Sciatic nerve (tissue), 2 donors: ENCODE data around the gene PPP1R15B. TPM values are rescaled to one million over a fixed set of nuclear protein-coding genes. Genes with fewer than 3 reads are reported as not detected.

ENCODE experiments used
- ATAC-seq: fragments of 200-7000 bp; cut with Tn5 transposase; one replicate; pipeline ENCODE4 v1.9.1; 2020; ENCODE audit warnings: mild to moderate bottlenecking, moderate library complexity
- DNase-seq: peaks from one replicate; pipeline ENCODE4 v3.0.0-alpha.2; 2020; ENCODE audit warnings: low spot score
- intact Hi-C: fragments of 100-400 bp; cut with DNase I; formaldehyde crosslinking; loops from one replicate; pipeline ENCODE4 v1.14.2; 2022
- total RNA-seq: library from RNA; stranded (reverse); fragmentation: NEBNext Ultra II Directional; extraction: Animal tissue kit (Norgen Biotek cat#: 25700); gene quantifications from one replicate; pipeline ENCODE4 v1.2.1, GENCODE V29; 2021
- donor health status: DM: no; HTN: no; CAD: no.
- donor health status: DM: no; HTN: no; CAD: no.

The PPP1R15B gene
- total RNA-seq, 1 donor from 2014 or later, result 38.7 TPM

DNA sequence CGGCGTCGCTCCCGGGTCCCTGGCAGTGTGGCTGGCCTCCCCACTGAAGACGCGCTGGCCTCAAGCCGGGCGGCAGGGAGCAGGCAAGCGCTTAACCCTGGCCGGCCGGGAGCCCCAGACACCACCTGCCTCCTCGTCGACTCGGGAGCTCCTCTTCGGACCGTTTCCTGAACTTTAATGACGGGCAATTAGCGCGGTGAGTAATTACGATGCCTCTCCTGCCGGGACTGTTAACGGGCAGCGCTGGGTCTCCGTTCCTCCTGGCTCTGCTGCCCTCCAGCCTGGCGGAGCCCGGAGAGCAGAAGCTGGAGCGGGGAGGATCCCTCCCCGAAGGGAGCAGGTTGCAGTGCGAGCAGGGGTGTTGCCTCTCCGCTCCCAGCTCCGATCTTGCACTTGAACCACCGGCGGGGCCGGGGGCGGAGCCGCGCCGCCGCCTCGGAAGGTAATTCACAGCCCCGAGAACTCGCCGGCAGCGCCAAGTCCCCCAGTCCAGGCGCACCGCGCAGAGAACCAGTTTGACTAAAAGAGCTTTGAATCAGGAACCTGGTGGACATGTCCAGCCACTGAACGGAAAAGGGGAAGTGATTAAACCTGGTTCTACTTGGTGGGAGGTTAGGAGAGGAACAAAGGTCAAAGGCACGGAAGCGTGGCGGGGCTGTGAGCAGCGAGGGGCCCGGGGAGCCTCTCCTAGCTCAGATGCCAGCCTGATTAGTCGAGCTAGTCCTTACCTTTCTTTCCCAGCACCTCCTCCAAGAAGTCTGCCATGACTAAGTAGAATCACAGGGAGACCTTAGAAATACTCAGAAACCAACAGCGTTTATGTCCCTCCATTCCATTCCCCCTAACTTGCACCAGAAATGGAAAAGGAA is 33.6 kb downstream of the PPP1R15B start:
- intact Hi-C loops, result no loop called here

GRCh38 chr1:204376919-204377799 is 34.5 kb downstream of the PPP1R15B start:
- peak; percentile 55 for ATAC-seq
- DNase-seq, result no peak
- intact Hi-C loops, result no loop called here

More for the DNA sequence above, 33.6 kb downstream of the PPP1R15B start:
- DNase-seq, result no peak
- peak; percentile 60 for ATAC-seq

- ATAC-seq (no peak), DNase-seq (no peak)
- intact Hi-C loops, result no loop called here
Observed at GRCh38 chr1:204376465-204376864, 35.2 kb downstream of the PPP1R15B start.

- intact Hi-C loops, result no loop called here
Observed at GRCh38 chr1:204373911-204374310, 37.7 kb downstream of the PPP1R15B start.

DNA sequence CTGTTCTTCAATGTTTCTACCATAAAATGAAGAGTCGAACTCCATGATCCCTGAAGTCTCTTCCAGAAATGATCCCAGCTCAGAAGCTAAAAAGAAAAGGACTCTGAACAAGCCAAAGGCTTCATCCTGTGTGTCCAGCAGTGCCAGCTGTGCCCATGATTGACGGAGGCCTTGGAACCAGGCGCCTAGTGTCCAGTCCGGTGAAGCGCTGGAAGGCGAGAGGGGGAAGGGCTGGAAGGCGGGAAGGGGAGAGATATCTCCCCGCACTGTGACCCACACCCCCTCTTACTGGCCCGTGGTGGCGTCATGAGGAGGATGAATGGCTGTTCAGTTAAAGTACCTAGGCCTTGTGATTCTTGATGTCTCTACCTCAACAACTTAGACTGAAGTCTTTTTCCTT is 41.4 kb downstream of the PPP1R15B start:
- DNase-seq (no peak), ATAC-seq (no peak)
- intact Hi-C loops, result no loop called here

More at GRCh38 chr1:204373911-204374310, 37.7 kb downstream of the PPP1R15B start:
- DNase-seq, result no peak
- no peak for ATAC-seq

DNA sequence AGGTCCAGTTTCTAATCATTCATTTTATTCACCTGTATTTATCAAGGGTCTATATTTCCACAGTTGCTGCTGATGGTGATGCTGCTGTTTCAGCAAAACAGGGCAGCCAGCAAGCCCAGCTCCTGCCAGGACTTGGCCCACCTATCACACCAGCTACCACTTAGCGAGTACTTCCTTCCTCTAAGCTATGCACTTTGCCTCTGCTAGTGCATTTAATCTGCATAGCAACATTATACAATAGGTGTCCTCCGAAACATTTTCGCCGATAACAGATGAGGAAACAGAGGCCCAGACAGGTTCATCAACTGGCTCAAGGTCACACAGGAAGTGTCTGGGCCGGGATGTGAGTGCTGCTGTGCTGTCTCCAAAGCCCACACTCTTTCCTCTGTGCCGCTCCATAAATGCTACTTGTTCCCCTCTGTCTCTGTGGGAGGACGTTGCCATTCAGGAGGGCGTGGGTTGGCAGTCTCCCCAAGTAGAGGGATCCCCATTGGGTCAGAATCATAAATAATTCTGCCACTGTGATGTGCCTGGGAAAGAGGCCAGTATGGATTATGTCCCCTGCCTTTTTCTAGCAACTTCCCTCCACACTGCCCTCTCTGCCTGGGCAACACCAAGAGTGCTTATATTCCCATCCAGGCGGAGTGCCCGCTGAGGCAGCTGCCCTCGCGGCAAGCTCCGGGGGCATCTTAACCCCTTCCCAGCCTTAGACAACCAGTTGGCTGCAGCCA is 42.5 kb downstream of the PPP1R15B start:
- ATAC-seq (peak; percentile 31), DNase-seq (no peak)
- intact Hi-C loops, result loop anchor here (1.0 kb wide), 1 partner anchor 29 kb away; no protein-coding TSS in a partner anchor

GRCh38 chr1:204367956-204368355 is 43.7 kb downstream of the PPP1R15B start:
- no peak for DNase-seq
- intact Hi-C loops, result no loop called here
- no peak for ATAC-seq

- intact Hi-C loops, result no loop called here
- no peak for ATAC-seq
- no peak for DNase-seq
Observed at GRCh38 chr1:204367193-204367858, 44.3 kb downstream of the PPP1R15B start.

DNA sequence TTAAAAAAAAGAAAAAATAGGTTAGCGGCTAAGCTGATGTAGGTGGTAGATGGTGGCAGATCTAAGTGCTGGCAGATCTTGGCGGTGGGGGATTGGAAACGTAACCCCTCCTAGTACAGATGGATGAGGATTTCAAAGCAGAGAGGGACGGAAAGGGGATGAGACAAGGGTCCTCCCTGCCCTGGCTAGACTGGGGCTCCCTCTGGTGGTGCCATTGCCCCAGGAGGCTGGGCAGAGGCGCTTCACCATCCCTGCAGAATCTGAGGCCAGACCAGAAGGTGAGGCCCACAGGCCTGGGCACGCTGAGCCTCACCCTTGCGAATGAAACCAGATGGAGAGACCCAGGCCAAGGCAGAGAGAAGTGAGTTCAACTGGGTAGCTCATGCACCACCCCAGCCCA is 44.9 kb downstream of the PPP1R15B start:
- DNase-seq, result no peak
- intact Hi-C loops, result no loop called here
- ATAC-seq, result no peak

GRCh38 chr1:204363335-204364114 is 48.1 kb downstream of the PPP1R15B start:
- intact Hi-C loops, result loop anchor here (5.0 kb wide), 2 partner anchors 146 to 201 kb away; no protein-coding TSS in a partner anchor
- peak; percentile 77 for ATAC-seq

DNA sequence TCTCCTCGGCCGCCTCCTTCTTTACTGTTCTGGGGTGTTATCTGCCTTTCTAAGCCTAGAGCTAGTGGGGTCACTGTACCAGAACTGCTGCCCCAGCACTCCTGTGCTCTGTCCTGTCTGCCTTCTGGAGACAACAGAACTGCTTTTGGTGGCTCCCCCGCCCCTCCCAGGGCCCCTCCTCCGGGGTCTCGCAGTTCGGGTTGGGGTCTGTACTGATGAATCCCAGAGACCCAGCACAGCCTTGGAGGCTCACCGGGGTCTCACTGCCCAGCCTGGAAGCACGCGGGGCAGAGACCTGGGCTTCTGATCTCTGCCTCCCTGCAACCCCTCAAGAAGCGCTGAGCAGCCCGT is 48.7 kb downstream of the PPP1R15B start:
- intact Hi-C loops, result loop anchor here (5.0 kb wide), 2 partner anchors 146 to 201 kb away; no protein-coding TSS in a partner anchor
- peak; percentile 30 for ATAC-seq

More at GRCh38 chr1:204363335-204364114, 48.1 kb downstream of the PPP1R15B start:
- DNase-seq, result peak; percentile 79

DNA sequence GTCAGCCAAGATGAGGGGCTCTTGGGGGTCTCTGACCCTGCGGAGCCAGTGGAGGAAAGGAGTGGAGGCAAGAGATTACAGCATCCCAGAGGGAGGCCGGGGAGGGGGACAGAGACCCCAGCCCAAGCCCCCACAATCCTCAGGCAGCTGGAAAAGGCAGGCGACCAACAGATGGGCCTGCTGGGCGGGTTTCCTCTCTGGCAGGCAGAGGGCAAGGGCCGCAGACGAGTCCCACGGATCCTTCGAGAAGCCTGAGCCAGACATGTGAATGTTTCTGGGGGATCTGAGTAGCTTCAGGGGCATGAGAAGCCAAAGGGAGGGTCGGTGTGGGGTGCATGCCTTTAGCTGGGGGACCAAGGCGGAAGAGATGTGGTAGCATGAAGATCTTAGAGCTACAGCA is 49.8 kb downstream of the PPP1R15B start:
- intact Hi-C loops, result loop anchor here (5.0 kb wide), 2 partner anchors 144 to 199 kb away; no protein-coding TSS in a partner anchor
- no peak for DNase-seq
- no peak for ATAC-seq

More for the DNA sequence above, 48.7 kb downstream of the PPP1R15B start:
- no peak for DNase-seq

DNA sequence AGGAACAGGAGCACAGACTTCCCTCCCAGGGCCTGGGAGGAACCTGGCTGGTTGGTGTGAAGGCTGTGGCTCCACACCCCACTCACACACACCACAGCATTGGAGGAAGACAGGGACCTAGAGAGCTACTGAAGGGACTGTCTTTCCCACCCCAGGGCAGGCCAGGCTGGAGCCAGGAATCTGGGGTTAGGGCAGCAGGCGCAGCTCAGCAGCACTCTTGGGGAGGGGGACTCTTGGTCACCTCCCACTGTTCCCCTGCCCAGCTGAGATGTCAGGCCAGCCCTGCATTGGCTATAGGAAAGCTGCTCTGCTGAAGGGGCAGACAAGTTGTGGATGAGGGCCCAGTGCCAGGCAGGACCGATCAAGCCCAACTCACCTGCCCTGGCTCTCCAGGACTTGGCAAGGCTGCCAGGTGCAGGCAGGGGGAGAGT is 50.3 kb downstream of the PPP1R15B start:
- intact Hi-C loops, result loop anchor here (5.0 kb wide), 2 partner anchors 144 to 199 kb away; no protein-coding TSS in a partner anchor
- no peak for ATAC-seq
- no peak for DNase-seq

GRCh38 chr1:204360314-204360713 is 51.3 kb downstream of the PPP1R15B start:
- ATAC-seq, result no peak
- DNase-seq, result no peak
- intact Hi-C loops, result loop anchor here (5.0 kb wide), 2 partner anchors 143 to 198 kb away; no protein-coding TSS in a partner anchor

DNA sequence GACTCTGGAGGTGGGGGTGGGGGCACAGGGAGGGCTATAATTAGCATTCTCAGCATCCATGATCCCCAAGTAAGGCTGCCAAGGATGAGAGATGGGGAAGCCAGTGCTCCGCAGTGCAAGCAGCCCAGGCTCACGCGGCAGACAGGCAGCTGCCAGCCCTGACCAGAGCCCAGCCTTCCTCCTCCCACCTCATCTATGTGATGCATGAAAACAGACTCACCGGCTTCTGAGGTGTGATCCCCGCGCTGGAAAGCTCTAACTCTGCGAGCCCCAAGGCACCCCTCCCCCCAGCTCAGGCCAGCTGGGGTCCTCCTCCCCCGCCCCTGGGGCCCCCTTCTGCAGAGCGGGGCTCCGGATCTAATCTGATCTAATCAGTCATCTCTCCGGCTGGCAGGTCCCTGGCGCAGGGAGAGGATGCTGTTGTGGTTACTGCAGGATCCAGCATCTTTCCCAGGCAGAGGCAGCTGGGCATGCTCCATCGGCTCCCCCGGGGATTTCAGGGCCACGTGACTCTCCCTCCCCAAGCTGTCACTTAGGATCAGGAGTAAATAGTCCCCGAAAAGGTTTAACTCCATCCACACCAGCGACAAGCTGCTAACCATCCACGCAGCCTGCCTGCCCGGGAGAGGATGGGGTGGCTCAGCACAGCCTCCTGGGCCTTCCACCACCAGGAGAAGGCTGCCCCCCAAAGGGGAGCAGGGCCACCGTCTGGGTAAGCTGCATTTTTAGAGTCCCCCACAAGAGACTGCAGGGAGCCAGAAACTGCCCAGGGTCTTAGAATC is 52.0 kb downstream of the PPP1R15B start, which contains the start of gene PLEKHA6:
PLEKHA6 (minus strand) TSS at position 456 of the 782 bp plus-strand sequence. CDS start 86,202 bp downstream, outside the sequence.
- DNase-seq (no peak), ATAC-seq (peak; percentile 46)
- intact Hi-C loops, result loop anchor here (5.0 kb wide), 2 partner anchors 142 to 197 kb away; no protein-coding TSS in a partner anchor

- DNase-seq, result no peak
- ATAC-seq, result no peak
- intact Hi-C loops, result no loop called here
Observed at GRCh38 chr1:204359131-204359473, 52.5 kb downstream of the PPP1R15B start.

DNA sequence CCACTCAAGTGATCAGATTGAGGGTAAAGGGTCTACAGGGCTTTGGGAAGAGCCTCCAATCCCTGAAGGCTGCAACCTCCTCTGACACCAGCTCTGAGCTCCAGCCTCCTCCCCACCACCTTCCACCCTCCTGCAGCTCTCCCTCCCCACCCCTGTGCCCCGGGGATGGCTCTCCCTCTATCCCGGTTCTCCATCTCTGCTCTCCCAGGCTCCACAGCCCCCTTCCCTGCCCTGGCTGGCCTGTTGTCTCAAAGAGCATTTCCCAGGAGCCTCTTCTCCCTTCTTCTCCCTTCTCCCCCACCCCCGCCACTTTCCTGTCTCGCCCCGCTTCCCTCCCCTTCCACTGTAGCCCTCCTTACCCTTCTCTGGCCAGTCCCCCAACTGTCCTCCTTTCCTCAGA is 53.0 kb downstream of the PPP1R15B start:
- DNase-seq, result no peak
- intact Hi-C loops, result no loop called here
- no peak for ATAC-seq
